ENCODE results near the gene FNIP2.

- TF ChIP-seq CTCF (IDR thresholded peaks at IDR 0.05) (no peak), ZFX (IDR thresholded peaks at IDR 0.05; ENCODE audit: borderline replicate concordance) (no peak)
These were observed 8.0 kb upstream of the FNIP2 start for GRCh38 chr4:158760866-158761265.
